HG02852 (cell line): ENCODE results near the gene GPD1L.
A peak's percentile ranks its signal among the peaks of the same experiment; 100 is the strongest.
"Not testable (repeated sequence)": the region's sequence is repeated elsewhere in the genome, so short reads cannot be mapped to it uniquely, and the experiment has no call there.

Experiments
- ATAC-seq: cut with Tn5 transposase; IDR thresholded peaks from one replicate; pipeline ENCODE4 v1.9.1; 2021; ENCODE audit warnings: mild to moderate bottlenecking, moderate library complexity; ENCODE audit not compliant: unreplicated experiment

Gene GPD1L

GRCh38 chr3:32105291-32106131 is 909 bp upstream of the GPD1L start:
- ATAC-seq = no peak

- ATAC-seq = peak; percentile 0
Measured at GRCh38 chr3:32106929-32107362, 526 bp downstream of the GPD1L start.

GRCh38 chr3:32108224-32108623 is 1.8 kb downstream of the GPD1L start:
- ATAC-seq = not testable (repeated sequence)

GRCh38 chr3:32109256-32109655 is 2.8 kb downstream of the GPD1L start:
- no peak for ATAC-seq

GRCh38 chr3:32110233-32110760 is 3.9 kb downstream of the GPD1L start:
- no peak for ATAC-seq

- no peak for ATAC-seq
Measured at GRCh38 chr3:32111560-32111959, 5.1 kb downstream of the GPD1L start.

GRCh38 chr3:32113566-32113965 is 7.1 kb downstream of the GPD1L start:
- ATAC-seq = no peak

GRCh38 chr3:32113981-32114545 is 7.6 kb downstream of the GPD1L start:
- ATAC-seq = no peak

- not testable (repeated sequence) for ATAC-seq
Measured at GRCh38 chr3:32114546-32115386, 8.3 kb downstream of the GPD1L start.

GRCh38 chr3:32117320-32117719 is 10.9 kb downstream of the GPD1L start:
- ATAC-seq = no peak

GRCh38 chr3:32118215-32118614 is 11.8 kb downstream of the GPD1L start:
- no peak for ATAC-seq

- ATAC-seq = no peak
Measured at GRCh38 chr3:32120471-32120870, 14.1 kb downstream of the GPD1L start.

GRCh38 chr3:32121137-32121536 is 14.7 kb downstream of the GPD1L start:
- ATAC-seq = no peak

GRCh38 chr3:32123620-32124019 is 17.2 kb downstream of the GPD1L start:
- ATAC-seq = no peak

- no peak for ATAC-seq
Measured at GRCh38 chr3:32125012-32125411, 18.6 kb downstream of the GPD1L start.

GRCh38 chr3:32126305-32127015 is 20.0 kb downstream of the GPD1L start:
- ATAC-seq = no peak

GRCh38 chr3:32127219-32127826 is 20.9 kb downstream of the GPD1L start:
- ATAC-seq = no peak

GRCh38 chr3:32128936-32129335 is 22.5 kb downstream of the GPD1L start:
- ATAC-seq = no peak

GRCh38 chr3:32129832-32130231 is 23.4 kb downstream of the GPD1L start:
- ATAC-seq = no peak

GRCh38 chr3:32132121-32132520 is 25.7 kb downstream of the GPD1L start:
- no peak for ATAC-seq
